GM12873 (cell line): ENCODE measurements around the gene SPECC1.
A peak's percentile ranks its signal among the peaks of the same experiment; 100 is the strongest.

ENCODE experiments used
- CTCF ChIP-seq: IDR thresholded peaks from 2 replicates; pipeline ENCODE4 v1.5.1; 2012; ENCODE audit warnings: low read depth, mild to moderate bottlenecking, moderate library complexity, low read length, control low read depth; ENCODE audit not compliant: insufficient read depth; ENCODE audit errors: missing control alignments

Gene SPECC1

GRCh38 chr17:20109076-20109475, 99.9 kb downstream of the SPECC1 start:
- TF ChIP-seq CTCF, result no peak

- no peak for TF ChIP-seq CTCF
Measured at GRCh38 chr17:20111538-20111937, 102.4 kb downstream of the SPECC1 start.

GRCh38 chr17:20114466-20114865, 105.3 kb downstream of the SPECC1 start:
- TF ChIP-seq CTCF, result no peak

- TF ChIP-seq CTCF, result peak; percentile 66
Measured at GRCh38 chr17:20116683-20117309, 107.6 kb downstream of the SPECC1 start.

GRCh38 chr17:20118280-20118679, 109.1 kb downstream of the SPECC1 start:
- TF ChIP-seq CTCF, result no peak

- TF ChIP-seq CTCF, result no peak
Measured at GRCh38 chr17:20120836-20121235, 111.7 kb downstream of the SPECC1 start.

- peak; percentile 91 for TF ChIP-seq CTCF
Measured at GRCh38 chr17:20121359-20122253, 112.4 kb downstream of the SPECC1 start.
